GM19463 (cell line): ENCODE results near the gene SLPI.

Source experiments
- ATAC-seq: cut with Tn5 transposase; IDR thresholded peaks from one replicate; pipeline ENCODE4 v1.9.1; 2021; ENCODE audit warnings: mild to moderate bottlenecking, moderate library complexity; ENCODE audit not compliant: unreplicated experiment

The SLPI gene, protein sequence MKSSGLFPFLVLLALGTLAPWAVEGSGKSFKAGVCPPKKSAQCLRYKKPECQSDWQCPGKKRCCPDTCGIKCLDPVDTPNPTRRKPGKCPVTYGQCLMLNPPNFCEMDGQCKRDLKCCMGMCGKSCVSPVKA

DNA sequence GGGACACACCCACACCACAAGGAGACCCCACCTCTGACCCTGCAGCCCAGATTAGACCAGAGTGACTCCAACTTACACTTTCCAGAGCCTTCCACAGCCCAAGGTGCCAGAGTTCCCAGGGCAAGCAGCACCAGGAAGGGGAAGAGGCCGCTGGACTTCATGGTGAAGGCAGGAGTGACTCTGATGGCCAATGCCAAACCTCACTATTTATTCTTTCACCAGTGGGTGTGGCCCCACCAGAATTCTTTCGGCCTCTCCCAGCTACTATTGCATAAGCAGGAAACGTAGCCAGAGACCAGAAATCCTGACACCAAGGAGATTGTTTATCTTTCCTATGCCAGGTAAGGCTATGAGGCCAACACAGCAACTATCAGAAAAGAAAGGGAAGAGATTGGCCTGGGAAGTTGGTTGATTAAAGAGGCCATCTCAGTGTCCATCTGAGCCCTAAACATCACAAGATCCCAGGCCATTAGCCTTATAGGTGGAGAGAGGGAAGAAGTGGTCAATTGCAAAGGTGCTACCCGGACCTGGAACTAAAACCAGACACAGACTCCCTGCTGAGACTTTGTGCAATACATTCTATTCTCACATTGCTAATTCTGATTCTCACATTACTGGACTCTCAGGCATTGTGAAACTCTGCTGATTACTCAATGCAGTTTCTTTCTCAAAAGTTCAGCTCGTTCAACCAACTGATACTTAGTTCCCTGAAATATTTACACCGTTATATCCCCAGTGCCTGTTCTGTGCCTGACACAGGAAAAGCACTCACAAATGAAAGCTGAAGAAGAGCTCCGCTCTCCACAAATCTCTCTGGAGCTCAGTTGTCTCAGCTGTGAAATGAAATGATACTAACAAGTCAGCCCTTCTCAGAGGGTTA, at the start of gene SLPI:
TSS of gene SLPI (minus strand) at position 182 of the 880 bp plus-strand sequence. CDS start at position 161, 21 bp downstream.
- no peak for ATAC-seq

DNA sequence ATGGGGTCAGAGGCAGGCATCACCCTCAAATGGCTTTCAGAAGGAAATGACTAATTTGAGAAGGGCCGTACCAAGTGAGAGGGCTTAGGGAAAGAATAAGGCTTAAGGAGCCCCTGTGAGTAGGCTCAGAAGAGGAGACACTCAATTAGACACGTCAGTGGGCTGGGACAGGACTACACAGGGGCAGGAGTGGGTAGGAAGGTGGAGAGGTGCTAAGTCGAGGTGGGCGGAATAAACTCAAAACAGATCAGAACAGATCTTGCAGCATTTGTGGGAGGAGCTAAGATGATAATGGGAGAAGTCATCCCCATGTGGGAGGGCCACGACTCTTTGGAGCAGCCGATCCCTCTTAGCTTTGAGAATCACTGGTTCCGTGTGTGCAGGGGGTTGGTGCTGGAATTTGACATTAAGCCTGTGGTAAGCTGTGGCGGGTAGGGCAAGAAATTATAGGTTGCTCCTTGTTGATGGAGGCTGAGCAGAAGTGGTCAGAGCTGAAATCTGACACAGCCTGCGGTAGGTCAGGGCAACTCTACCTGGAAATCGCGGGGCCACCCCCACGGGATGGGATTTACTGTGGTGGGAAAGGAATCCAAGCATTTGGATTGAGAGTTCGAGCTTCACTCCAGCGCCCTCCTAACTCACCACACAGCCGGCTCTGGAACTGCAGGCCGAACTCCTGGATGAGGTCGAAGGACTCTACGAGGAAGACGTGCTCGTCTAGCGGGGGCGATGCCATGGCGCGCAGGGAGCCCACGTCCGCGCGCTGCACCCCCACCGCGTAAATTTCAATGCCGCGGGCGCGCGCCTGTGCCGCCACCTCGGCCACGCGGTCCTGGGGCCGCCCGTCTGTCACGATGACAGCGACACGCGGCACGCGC, 49.5 kb upstream of the SLPI start:
- no peak for ATAC-seq

DNA sequence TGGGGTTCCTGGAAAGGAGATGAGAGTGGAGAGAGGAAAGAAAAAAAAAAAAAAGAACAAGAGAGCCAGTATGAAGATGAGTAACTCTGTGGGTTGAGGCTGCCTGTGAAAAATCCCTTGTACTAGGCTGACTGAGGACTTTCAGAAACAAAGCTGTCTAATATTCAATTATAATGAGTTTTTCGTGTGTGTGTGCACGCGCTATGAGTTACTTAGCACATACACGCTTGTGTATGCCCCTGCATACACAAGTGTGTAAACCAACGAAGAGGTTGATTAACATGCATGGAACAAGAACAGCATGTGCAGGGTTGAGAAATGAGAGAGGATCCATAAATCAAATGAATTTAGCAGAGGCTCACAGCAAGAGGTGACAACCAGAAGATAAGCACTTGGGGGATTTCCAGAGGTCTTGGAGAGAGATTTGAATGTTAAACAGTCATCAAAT, 47.5 kb upstream of the SLPI start:
- ATAC-seq: no peak

DNA sequence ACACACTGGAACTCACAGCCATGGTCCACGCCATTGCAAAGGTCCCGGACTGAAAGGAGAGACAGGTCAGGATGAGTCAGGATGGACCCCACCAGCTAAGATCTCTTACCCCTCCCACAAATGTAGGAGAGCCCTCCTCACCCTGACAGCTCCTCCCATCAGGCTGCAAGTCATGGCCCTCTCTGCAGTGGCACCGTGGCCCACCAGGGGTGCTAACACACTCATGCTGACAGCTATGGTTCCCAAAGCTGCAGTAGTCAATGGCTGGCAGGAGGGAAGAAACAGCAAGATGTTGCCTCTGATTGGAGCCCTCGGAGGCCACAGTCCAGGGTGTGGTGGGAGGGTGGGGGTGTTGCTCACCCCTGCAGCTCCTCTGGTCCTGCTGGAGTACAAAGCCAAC, 46.6 kb upstream of the SLPI start:
- ATAC-seq: no peak

DNA sequence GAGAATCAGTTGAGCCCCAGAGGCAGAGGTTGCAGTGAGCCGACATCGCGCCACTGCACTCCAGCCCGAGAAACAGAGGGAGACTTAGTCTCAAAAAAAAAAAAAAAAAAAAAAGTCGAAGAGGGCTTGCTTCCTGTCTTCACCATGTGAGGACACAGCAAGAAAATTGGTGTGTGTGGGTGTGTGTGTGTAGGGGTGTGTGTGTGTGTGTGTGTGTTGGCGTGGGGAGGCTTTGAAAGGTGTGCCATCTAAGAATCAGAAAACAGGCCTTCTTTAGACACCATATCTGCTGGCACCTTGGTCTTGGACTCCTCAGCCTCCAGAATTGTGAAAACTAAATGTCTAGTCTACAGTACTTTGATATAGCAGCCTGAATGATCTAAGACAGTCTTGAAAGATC, 45.4 kb upstream of the SLPI start:
- ATAC-seq: no peak

DNA sequence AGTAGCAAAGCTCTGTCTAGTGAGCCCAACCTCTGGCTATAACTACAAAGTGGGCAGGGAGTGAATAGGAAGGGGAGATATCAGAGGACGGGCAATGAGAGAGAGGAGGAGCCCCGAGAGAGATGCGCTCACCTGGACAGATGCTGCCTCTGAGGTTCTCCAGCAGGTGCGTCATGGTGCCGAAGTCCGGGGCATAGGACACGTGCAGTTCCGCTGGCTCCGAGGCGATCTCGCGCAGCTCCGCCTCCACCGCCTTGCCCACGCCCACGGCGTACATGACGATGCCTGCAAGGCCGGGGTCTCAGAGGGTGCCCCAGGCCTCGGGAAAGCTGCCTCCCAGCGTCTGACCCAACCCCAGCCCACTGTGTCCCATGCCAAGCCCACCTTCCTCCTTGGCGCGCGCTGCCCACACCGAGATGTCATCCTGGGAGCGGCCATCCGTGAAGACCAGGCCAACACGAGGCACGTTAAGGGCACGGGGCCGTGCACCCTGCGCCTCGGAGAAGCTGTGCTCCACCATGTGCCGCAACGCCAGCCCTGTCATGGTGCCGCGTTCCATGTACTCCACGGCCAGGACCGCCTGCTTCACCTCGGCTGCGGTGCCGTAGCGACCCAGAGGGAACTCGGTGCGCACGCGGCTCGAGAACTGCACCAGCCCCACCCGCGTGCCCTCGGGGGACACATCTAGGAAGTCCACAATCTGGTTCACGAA, 43.6 kb upstream of the SLPI start:
- ATAC-seq: no peak

DNA sequence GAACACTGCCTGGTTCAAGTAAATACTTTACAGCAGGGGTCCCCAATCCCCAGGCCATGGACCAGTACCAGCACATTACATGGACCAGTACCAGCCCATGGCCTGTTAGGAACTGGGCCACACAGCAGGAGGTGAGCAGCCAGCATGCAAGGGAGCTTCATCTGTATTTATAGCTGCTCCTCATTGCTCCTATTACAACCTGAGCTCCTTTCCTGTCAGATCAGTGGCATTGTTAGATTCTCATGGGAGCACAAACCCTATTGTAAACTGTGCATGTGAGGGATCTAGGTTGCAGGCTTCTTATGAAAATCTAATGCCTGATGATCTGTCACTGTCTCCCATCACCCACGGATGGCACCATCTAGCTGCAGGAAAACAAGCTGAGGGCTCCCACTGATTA, 40.3 kb upstream of the SLPI start:
- no peak for ATAC-seq

DNA sequence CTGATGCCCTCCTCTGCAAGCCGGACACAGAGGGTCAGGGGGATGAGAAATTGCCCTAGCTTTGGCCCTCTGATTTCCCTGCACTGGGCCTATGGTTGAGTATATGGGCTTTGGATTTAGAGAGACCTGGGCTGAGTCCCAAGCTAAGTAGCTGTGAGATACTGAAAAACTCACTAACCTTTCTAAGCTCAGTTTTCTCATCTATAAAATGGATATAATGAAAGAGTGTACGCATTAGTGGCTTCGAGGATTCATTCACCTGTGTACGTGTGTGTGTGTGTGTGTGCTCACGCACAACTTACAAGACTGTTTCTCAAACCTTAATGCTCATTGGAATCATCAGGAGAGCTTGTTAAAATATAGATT, 39.6 kb upstream of the SLPI start:
- no peak for ATAC-seq

DNA sequence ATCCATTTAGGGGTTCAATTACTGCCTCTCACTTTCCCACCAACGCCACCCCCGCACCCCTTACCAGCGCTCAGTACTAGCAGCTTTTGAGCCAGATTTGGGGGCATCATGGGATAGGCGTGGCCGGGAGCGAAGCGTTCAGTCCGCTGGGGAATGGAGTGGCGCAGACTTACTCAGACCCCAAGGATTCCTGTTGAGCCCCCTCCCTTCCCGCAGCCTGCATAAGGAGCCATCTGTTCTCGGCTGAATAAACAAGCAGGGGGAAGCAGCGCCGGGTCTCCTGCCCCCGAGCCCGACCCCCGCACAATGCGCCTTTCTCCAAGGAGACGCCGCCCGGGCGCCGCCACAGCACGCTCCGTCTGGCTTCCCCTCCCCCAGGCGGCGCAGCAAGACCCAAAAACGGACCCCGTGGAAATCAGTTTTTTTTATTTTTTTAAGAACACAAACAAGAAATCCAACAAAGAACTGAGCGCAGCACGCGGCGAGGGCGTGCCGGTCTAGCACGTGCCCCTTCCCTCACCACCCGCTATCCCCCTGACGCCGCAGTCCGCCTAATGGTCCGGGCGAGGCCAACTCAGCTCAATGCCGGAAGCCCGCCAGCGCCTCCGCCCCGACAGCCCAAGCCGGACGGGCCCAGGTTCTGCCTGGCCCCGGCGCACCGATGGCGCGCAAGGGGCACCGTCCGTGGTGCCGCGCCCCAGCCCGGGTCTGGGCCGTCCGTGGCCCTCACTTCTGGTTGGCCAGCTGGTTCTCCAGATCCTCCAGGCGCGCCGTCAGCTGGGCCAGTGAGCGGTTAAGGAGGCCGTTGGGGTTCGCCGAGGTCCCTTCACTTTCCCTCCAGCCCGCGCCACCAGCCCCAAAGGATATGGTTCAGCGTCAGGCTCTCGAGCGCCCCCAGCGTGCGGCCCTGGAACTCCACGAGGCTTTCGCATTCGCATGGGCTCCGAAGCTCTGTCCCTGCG, 39.0 kb upstream of the SLPI start:
- ATAC-seq: no peak

DNA sequence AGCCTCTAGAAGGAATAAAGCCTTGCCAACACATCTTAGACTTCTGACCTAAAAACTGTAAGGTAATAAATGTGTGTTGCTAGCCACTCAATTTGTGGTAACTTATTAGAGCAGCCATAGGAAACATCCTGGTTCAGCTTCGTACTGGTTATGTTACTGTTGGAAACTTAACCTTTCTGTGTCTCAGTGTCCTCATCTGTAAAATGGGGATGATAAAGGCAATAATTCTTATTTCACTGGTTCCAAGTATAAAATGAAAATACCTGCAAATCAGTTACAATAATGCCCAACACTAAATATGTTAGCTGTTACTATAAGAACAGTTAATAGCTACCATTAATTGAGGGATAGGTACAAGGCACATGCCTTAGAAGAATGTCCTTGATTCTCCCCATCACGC, 38.0 kb upstream of the SLPI start:
- ATAC-seq: no peak

DNA sequence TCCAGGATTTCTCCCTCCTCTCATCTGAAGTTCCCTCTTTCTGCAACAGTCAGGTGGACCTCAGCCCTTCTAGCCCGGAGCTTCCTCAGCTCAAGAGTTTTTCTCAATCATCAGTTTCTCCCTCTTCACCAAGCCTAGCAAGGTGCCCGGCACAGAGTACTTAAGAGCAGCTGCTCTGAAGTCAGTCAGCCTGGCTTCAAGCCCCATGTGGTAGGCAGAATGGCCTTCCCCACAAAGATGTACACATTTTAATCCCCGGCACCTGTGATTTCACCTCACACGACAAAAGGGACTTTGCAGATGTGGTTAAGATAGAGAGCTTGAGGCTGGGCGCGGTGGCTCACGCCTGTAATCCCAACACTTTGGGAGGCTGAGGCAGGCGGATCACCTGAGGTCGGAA, 37.2 kb upstream of the SLPI start:
- ATAC-seq: no peak

DNA sequence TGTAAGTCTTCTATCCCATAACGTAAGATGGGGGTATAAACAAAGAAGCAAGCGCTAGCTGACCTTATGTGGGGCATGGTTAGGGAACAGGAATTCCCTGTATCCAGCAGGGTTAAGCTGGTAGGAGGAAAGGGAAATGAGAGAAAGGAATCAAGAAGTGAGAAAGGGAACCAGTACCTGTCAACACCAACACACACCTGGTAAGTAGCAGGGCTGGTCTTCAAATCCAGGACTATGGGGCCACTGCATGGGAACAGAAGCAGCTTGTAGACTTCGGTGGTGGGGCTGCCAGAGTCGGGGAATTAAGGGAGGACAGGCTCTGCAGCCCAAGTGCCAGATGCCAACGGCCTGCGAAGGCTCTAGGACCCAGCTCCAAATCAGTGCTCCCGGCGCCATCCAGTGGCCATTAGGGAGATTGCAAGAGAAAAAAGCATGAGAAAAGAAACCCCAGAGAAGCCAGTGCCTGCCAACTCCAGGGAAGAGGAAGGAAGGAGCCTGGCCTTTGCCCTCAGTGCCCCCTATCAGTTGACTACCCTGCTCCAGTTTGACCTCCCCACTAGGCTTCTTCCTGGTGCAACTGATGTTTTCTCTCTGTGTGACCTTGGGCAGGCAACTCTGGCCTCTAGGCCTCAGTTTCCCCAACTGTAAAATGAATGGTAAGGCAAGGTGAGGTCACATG, 36.5 kb upstream of the SLPI start:
- no peak for ATAC-seq

DNA sequence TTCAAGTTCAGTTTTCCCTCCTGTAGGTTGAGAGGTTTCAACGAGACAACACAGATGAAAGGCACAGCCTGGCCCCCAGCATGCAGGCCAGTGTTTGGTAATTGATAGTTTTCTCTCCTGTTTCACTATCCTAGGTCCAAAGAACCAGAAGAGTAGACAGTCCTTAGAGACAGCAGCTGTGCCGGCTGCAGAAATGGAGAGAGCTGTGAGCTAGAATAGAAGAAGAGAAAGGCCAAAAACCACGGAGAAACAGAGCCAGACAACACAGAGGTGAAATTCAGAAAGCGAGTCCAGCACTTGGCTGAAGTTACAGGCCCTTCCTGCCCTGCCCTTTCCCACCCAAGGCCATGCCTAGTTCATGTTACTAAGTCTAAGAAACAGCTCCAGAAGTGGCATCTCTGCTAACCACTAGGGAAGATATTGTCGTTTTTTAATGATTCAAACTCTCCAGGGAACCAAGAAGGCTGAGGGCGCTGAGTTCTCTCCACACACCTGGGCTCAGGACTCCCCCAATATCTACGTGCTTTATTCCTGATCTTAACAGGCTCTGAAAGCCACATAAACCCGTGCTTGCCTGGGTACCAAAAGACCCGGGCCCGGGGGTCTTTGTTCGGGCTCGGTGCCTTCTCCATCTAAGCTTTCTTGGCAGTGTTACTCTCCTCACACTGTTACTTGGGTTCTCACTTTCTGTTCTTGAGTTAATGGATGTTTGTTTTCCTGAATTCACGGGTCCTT, 35.7 kb upstream of the SLPI start:
- no peak for ATAC-seq

DNA sequence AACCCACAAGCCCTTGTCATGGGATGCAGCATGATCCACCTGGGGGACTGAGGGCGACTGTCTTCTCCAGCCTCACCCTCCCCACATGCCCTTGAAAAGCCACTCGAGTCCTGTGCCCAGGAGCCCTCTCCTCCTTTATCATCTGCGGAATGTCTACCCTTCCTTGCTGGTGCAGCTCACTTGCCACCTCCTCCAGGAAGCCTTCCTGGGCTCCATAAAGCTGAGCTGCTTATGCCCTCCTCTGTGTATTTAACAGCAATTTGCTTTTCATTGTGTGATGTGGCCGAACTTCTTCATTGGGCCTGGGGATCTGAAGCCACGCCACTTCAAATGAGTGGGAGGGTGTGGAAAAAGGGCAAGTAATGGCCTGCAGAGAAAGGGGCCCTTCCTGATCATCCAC, 34.5 kb upstream of the SLPI start:
- ATAC-seq: no peak

DNA sequence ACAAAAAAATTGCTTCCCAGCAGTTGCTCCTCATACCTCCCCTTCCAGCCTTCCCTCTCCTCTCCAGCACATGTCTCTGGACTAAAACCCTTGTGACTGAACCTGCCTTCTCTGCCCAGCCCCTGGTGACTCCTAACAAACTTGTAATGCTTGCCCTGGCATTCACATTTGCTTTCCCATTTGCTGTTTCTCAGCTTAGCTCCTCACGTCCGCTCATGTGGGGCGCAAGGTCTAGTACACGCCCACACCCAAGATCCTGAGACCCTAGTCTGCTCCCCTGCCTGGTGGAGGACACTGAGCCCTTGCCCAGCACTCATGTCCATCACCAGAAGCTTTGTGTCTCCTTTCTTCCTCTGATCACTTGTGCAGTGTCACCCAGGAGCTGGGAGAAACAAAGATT, 34.0 kb upstream of the SLPI start:
- no peak for ATAC-seq

DNA sequence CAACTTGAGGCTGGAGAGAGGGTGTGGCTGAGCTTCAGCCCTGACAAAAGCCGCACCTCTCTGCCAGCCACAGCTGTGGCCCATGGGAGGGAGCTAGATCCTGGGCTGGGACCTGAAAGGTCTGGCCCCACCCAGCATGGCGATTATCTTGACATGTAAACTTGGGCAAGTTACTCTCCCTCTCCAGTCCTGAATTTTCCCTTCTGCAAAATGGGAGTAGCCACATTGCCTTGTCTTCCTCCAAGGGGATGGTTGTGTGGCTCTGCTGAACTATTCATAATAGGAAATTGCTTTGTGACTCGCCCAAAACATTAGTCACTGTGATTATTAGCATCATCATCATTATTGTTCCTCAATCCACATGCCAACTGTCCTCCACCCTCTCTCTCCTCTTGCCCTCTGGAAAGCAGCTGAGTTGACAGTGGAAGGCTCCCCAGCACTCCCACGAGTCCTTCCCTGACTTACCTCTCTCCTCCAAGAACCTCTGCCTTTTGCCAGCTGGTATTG, 29.2 kb upstream of the SLPI start:
- no peak for ATAC-seq

DNA sequence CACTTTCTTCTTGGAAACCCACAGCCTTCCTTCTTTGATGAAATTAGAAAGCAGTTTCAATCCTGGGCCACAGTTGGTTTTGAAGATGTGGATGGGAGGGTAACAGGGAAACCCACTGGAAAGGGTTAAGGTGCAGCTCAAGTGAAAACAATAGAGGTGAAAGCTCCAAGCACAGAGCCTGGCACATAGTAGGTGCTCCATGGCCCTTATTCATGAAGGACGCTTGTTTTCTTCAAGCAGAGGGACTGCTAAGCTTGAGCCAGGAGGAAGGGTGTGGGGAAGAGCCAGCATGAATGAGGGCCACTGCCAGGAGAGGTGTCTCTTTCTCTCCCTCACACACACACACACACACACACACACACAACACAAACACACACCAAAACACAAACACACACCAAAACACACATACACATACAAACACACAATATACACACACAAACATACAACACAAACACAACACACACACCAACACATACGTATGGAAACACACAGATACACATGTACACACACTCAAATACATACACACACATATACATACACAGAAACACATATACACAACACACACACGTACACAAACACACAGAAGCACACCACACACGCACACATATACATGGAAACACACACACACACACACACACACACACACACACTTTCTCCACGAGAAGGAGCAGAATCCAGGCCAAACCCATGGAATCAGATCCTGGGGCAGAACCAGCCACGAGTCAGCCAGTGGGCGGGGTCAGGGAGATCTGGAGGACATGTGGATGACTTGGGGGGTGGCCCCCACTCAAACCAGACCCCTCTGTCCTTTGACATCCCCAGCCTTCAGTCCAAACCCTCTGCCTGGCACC, 28.6 kb upstream of the SLPI start:
- no peak for ATAC-seq

DNA sequence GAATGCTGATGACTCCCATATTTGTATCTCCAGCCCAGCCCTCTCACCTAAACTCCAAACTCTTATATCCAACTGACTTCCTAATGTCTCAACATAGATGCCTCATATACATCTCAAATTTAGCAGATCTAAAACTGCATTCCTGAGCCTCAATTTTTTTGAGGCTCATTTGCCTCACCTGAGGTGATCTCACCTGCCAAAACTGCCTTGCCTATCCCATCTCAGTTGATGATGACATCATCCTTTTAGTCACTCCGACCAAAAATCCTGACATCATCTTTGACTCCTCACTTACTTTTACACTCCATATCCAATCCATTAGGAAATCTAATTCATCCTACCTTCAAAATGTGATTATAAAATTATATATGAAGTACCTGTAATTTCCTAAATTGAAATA, 25.6 kb upstream of the SLPI start:
- ATAC-seq: no peak
